ENCODE measurements around the gene SREBF1. TPM values are rescaled to one million over a fixed set of nuclear protein-coding genes. Genes with fewer than 3 reads are reported as not detected.
A peak's percentile ranks its signal among the peaks of the same experiment; 100 is the strongest.

The SREBF1 gene
- total RNA-seq, 1 experiment from 2014 or later = 167 TPM

GRCh38 chr17:17853811-17854447, 17.1 kb upstream of the SREBF1 start:
- H3F3A ChIP-seq (ENCODE audit: low read length, unreplicated experiment) = no peaks in the 10 kb centered on the region
- no peak for TF ChIP-seq CTCF (conservative IDR thresholded peaks at IDR 0.05; ENCODE audit: low read depth, low read length)
- TF ChIP-seq EZH2phosphoT487 (IDR thresholded peaks at IDR 0.05; ENCODE audit: borderline replicate concordance, low read length) = no peak
- no peak for TF ChIP-seq EZH2 (IDR thresholded peaks at IDR 0.05; ENCODE audit: low read length, unreplicated experiment)
- intact Hi-C loops (cut with micrococcal nuclease) = no loop called here

GRCh38 chr17:17852930-17853329, 16.1 kb upstream of the SREBF1 start:
- no TSS peak for BruUV-seq (replicated peaks)
- CTCF ChIA-PET = no interaction called here

More at GRCh38 chr17:17853811-17854447, 17.1 kb upstream of the SREBF1 start:
- no peaks in the 10 kb centered on the region for H4K20me1 ChIP-seq (ENCODE audit: low read length)
- no peaks in the 10 kb centered on the region for H3K9me3 ChIP-seq (ENCODE audit: low read length)
- ATAC-seq (no peak; the same call in 1 of the 2 replicates), DNase-seq (peak; percentile 67)
- H2AFZ ChIP-seq (ENCODE audit: low read length) = no peak overlapping the region
- H3K4me1 ChIP-seq (ENCODE audit: insufficient read depth, low read length) = peaks cover 24% of the 10 kb centered on the region
- H3K9ac ChIP-seq (ENCODE audit: low read length) = no peak overlapping the region
- H3K9me2 ChIP-seq (replicated peaks; ENCODE audit: low read length) = no peaks in the 10 kb centered on the region
- CTCF ChIA-PET = interaction anchor here (0.6 to 0.7 kb wide), 2 partner anchors 9 to 218 kb away, joined by 3 to 4 read pairs; no protein-coding TSS in a partner anchor
- H3K4me2 ChIP-seq (ENCODE audit: low read length) = 0 out of 2 replicates have a peak overlapping the region, but pooled peaks have one; percentile 20
- no peaks in the 10 kb centered on the region; the same call in 1 of the 2 replicates for H3K36me3 ChIP-seq (ENCODE audit: low read depth, low read length)
- no peak overlapping the region for H3K4me3 ChIP-seq (ENCODE audit: low read length)
- no peaks in the 10 kb centered on the region for H3K27me3 ChIP-seq (ENCODE audit: low read length)
- POLR2A ChIA-PET (ENCODE audit: unreplicated experiment) = no interaction called here
- H3K79me2 ChIP-seq (ENCODE audit: low read length) = no peaks in the 10 kb centered on the region
- no TSS peak for BruUV-seq (replicated peaks)
- peak overlapping the region; percentile 40 for H3K27ac ChIP-seq (ENCODE audit: low read length)

More at GRCh38 chr17:17852930-17853329, 16.1 kb upstream of the SREBF1 start:
- Histone ChIP-seq H3K4me2 (ENCODE audit: low read length) (no peak overlapping the region), H3K9me2 (replicated peaks; ENCODE audit: low read length) (no peaks in the 10 kb centered on the region), H2AFZ (ENCODE audit: low read length) (no peak overlapping the region), H3K9ac (ENCODE audit: low read length) (no peak overlapping the region), H3K79me2 (ENCODE audit: low read length) (no peaks in the 10 kb centered on the region), H3K9me3 (ENCODE audit: low read length) (no peaks in the 10 kb centered on the region), H3K4me3 (ENCODE audit: low read length) (no peak overlapping the region), H3K27ac (ENCODE audit: low read length) (no peak overlapping the region), H3K36me3 (ENCODE audit: low read depth, low read length) (no peaks in the 10 kb centered on the region; the same call in 1 of the 2 replicates), H3K27me3 (ENCODE audit: low read length) (no peaks in the 10 kb centered on the region), H3F3A (ENCODE audit: low read length, unreplicated experiment) (no peaks in the 10 kb centered on the region), H3K4me1 (ENCODE audit: insufficient read depth, low read length) (peaks cover 24% of the 10 kb centered on the region), H4K20me1 (ENCODE audit: low read length) (no peaks in the 10 kb centered on the region)
- intact Hi-C loops (cut with micrococcal nuclease) = no loop called here
- POLR2A ChIA-PET (ENCODE audit: unreplicated experiment) = no interaction called here
- DNase-seq (no peak), ATAC-seq (no peak)
- TF ChIP-seq EZH2phosphoT487 (IDR thresholded peaks at IDR 0.05; ENCODE audit: borderline replicate concordance, low read length) = no peak
- no peak for TF ChIP-seq CTCF (conservative IDR thresholded peaks at IDR 0.05; ENCODE audit: low read depth, low read length)
- TF ChIP-seq EZH2 (IDR thresholded peaks at IDR 0.05; ENCODE audit: low read length, unreplicated experiment) = no peak
